Stimulated activated CD4-positive, alpha-beta T cell treated with anti-CD3 and anti-CD28 coated beads, Interleukin-4, amount 100 ng/mL, for 24 hours (primary cell): Measurements from ENCODE around the gene TEDC2.
"Not testable (repeated sequence)": the region's sequence is repeated elsewhere in the genome, so short reads cannot be mapped to it uniquely, and the experiment has no call there.

Experiments
- DNase-seq: peaks from one replicate; pipeline ENCODE4 v3.0.0-alpha.2; 2020

Gene TEDC2

DNA sequence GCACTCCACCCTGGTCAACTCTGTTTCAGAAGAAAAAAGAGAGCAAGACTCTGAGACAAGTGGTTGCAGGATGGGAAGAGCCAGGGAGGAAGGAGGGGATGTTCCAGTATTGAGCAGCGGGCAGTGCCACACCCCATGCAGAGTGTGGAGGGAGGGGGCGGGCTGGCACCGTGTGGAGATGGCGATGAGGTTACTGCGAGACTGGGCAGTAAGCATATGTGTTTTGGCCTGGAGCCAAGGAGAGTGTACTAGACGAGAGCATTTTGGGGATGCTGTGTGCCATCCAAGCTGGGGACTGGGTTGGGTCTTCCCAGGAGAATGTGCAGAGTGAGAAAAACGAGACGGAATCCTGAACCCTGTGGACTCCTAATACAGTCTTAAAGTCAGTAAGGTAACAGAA lies 18.4 kb downstream of the TEDC2 start:
- DNase-seq = no peak

DNA sequence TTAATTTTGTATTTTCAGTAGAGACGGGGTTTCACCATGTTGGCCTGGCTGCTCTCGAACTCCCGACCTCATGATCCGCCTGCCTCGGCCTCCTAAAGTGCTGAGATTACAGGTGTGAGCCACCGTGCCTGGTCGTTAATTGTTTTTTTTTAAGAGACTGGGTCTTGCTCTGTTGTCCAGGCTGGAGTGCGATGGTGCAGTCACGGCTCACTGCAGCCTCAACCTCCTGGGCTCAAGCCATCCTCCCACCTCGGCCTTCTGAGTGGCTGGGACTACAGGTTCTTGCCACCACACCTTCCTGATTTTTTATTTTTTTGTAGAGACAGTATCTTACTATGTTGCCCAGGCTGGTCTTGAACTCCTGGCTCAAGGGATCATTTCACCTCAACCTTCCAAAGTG lies 20.1 kb downstream of the TEDC2 start:
- not testable (repeated sequence) for DNase-seq

DNA sequence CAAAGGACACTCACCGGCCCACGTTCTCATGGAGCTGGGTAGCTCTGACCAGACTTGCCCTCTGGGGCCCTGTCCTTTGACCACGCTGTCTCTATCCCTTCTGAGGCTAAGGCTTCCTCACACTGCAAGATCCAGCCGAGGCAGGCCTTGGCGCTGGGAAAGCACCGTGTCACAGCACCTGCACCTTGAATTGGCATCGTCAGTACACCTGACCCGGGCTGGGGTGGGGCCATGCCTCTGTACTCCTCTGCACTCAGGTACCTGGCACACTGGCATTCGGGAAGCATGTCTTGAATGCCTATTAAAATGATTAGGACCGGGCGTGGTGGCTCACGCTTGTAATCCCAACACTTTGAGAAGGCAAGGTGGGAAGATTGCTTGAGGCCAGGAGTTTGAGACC lies 21.0 kb downstream of the TEDC2 start:
- no peak for DNase-seq

DNA sequence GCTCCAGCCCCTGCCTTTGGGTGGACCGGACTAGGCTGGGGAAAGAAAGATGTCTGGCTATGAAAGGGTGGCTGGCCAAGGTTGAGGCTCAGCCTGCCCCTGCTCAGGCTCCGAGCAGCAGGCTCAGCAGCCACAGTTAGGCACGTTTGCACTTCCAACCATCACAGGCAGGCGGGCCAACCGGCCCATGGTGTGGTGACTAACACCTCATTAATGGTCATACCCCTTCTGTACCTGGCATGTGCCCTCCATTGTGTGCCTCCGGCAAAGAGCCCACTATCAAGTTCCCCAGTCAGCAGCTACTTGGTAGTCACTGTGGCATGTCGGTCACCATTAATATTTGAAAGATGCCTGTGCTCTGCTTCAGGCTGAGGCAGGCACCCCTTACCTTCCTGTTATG lies 21.8 kb downstream of the TEDC2 start:
- DNase-seq = no peak

DNA sequence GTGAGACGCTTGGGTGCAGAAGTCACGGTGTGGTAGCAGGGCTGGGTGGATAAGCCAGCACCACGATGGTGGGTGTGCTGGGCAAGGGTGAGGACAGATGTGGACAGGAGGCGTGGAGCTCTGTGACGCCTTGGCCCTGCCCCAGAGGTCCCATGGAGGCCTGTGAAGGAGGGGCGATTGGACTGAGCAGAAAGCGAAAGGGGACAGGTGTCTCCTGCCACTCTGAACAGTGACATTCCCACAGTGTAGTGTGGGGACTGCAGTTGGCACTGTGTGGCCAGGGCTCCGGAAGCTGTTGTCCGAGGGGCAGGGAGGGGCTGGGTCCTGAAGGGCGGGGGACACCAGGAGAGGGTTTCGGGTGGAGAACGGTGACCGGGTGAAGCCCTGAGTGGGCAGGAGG lies 22.3 kb downstream of the TEDC2 start:
- no peak for DNase-seq

DNA sequence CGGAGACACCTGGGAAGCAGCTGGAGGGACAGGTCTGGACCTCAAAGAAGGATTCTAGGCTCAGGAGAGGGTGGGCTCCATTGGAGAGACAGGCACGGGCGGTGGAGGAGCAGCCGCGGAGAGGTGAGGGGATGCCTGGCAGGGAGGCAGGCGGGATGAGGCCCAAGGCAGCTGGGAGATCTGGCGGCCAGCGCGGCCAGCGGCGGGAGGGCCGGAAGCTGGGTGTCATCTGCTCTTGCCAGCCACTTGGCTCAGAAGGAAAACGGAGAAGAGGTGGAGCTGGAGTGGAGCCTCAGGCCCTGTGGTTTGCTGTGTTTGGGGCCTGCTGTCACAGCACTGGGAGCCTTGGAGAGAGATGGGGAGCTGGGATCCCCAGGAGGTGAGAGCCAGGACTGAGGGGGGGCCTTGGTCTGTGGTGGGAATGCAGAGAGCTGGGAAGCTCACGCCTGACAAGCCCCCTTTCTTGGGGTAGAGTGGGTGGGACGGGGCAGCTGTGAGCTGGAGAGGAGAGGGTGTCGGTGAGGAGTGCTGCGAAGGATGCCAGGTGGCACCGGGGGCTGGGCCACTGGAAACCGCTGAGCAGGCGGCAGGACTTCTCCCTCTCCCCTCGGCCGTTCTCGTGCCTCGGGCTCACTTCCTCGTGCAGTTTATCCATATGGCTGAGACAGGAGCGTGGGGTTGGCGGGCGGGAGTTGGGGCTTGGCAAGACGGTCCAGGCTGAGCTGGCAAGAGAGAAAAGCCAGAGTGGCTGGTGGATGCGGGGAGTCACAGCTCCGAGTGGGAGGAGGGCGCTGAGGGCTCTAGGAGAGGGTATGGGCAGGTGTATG lies 23.0 kb downstream of the TEDC2 start:
- DNase-seq = no peak

DNA sequence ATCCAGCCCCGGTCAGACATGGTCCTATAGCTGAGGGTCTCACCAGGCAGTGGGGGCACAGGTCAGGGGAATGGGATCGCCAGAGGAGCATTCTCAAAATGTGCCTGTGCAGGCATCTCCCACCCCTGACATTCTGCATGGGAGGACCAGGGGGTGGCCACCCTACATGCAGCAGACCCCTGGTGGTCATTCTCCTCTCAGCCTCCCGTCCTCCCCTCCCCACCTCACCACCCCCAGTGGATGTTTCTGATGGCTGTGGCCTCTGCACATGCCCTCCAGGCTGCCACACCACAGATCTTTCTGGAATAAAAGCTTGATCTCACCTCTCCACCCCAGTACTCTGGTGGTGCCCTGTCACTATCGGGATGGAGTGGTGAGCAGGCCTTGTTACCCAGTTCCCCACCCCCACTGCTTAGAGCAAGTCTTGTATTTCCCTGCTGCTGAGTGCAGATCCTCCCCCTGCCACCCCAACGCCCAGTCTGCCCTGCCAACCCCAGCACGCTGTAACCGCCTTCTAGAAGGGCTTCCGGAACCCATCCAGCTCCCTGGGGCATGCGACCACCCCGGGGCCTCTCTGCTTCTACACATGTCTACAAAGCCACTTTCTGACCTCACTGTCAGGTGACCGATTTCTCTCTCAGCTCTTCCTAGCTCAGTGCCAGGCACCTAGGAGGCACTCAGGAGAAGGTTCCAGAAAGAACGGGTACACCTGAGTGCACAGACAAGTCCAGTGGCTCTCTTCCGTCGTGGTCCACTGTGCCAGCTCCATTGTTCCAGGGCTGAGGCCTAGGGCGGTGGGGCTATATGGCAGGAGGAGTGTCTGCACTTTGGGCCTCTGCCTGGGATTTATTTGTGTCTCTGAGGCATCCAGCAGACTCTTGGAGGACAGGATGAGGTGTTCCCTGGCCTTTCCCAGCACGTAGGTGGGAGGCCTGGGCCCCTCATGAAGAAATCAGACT lies 24.3 kb downstream of the TEDC2 start:
- no peak for DNase-seq

DNA sequence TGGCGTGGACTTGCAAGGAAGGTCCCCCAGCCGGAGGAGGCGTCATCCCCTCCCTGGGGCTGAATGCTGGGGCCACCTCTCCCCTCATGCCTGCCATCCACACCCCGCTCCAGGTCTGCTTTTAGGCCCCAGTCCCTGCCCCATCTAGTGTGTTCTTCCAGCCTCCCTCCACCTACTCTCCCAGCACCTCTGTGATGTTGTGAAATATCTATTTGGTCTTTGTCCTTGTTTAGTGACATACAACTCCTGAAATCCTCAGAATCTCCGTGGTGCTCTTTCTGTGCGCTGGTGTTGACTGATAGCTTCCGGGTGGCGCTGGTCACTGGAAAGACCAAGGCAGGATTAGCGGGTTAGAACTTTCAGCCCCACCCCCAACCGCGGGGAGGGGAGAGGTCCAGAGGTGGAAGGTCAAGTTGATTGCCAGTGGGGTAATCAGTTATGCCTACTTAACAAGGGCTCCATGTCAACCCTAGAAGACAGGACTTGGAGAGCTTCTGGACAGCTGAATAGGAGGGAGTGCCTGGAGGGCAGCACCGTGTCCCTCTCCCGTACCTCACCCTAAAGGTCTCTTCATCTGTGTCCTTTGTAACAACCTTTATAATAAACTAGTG lies 25.1 kb downstream of the TEDC2 start:
- no peak for DNase-seq

DNA sequence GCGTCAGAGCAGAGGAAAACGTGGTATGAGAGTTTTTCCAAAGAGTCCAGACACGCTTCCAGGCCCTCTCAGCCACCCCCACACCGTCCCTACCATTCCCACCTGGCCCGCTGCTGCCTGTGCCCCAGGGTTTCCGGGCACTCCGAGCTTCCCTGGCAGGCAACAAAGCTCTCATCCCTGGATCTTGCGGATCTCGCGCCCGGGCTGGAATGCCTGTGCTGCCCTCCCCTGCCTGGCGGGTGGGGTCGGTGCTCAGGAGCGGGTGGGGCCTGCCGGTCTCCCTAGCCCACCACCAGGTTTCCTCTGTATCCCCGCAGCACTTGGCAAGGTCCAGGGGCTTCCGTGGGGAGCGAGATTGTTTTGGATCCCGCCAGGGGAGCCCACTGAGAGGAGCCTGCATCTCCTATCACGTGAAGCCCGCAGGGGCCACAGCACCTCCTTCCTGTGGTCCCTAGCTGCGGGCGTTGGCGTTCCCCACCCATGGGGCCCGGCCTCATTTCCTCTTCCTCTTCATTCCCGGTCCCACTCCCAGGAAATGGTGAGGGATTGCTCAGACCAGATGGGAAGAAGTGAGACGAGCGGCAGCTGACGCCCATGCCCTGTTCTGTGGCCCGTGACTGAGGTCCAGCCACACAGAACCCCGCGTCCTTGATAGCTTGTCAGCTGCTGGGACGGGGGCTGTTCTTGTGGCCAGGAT lies 26.1 kb downstream of the TEDC2 start:
- no peak for DNase-seq

DNA sequence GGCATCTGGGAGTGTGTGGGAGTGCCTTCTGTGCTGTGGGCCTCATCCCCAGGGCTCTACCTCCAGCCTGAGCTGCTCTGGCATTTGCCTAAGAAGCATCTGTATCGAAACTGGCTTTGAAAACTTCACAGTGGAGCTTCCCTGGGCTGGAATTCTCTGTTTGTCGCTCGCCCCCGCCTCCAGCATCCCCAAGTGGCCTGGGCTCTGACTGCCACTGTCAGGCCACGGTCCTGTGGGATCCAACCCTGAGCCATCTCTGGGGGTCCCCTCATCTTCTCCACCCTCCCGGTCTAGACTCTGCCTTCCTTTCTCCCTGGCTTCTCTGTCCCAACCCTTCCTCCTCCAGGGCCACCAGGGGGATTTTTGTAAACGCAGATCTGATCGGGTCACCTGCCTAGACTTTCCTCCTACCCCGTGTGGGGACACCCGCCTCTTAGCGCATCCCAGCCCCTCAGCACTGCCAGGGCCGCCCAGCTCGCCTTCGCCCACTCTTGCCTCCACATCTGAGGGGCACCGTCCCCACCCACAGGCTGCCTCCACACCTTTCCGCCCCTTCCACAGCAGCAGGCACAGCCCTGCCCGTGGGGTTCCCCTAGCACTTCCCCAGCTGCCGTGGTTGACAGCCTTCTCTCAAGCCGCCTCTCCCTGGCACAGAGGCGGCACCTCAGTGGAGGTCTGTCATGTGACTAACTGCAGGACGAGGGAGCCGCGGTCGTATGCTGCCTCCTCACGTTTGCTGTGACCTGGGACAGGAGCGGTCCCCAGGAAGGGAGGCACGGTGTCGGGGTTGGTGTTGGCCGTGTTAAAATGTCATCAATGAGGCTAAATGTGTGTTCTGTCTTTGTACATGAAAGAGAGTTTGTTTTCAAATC lies 27.0 kb downstream of the TEDC2 start:
- peak; percentile 78 for DNase-seq

DNA sequence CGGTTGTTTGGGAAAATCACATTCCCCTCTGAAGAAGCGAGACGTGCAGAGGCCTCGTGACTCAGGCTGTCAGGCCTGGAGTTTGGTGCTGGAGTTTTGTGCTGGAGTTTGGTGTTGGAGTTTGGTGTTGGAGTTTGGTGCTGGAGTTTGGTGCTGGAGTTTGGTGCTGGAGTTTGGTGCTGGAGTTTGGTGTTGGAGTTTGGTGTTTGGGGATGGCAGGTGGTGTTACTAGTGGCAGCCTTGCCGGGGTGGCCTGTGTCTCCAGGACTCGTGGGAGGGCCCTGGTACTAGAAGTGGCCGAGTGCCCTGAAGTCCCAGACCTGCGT lies 27.6 kb downstream of the TEDC2 start:
- DNase-seq = no peak

DNA sequence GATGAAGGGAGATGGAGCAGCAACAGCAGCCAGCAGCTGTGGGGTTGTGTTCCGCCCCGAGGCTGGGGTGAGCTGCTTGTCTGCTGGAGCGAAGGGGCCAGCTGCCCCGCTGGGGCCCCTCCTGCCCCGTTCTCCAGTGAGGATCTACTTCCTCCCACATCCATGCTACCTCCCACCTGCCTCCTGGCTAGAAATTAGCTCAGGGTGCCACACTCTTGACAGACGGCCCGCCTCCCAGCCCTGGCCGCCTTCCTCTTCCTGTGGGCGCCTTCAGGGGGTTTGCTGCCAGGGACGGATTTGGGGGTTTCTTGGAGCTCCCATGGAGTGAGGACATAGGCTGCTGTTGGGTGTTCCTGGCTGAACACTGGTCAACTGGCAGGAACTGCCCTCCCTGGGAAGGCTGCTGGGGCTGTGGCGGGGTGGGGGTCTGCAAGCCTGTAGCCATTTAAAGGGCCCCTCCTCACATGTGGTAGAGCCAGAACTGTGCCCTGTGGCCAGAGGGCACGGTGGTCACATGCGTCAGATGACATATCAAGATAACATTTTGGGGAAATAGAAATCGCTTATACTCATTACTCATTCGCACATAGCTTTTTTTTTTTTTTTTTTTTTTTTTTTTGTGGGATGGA lies 28.1 kb downstream of the TEDC2 start:
- no peak for DNase-seq

DNA sequence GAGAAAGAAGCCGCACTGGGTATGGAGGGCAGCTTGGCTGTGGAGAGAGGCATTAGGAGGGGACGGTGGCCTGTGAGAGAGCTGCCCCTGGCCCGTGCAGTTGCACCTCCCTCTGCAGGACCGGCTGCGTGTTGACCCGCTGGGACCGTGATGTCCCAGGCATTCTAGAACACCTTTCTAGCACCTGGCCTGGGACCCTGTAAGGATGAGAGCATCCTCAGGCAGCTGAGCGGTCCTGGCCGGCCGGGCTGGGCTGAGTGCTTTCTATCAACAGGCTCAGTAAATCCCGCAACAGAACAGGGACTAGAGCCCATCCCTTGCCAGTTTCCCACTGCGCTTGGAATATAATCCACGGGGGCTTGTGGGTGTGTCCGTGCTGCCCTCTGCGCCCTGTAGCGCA lies 29.7 kb downstream of the TEDC2 start:
- DNase-seq = no peak

DNA sequence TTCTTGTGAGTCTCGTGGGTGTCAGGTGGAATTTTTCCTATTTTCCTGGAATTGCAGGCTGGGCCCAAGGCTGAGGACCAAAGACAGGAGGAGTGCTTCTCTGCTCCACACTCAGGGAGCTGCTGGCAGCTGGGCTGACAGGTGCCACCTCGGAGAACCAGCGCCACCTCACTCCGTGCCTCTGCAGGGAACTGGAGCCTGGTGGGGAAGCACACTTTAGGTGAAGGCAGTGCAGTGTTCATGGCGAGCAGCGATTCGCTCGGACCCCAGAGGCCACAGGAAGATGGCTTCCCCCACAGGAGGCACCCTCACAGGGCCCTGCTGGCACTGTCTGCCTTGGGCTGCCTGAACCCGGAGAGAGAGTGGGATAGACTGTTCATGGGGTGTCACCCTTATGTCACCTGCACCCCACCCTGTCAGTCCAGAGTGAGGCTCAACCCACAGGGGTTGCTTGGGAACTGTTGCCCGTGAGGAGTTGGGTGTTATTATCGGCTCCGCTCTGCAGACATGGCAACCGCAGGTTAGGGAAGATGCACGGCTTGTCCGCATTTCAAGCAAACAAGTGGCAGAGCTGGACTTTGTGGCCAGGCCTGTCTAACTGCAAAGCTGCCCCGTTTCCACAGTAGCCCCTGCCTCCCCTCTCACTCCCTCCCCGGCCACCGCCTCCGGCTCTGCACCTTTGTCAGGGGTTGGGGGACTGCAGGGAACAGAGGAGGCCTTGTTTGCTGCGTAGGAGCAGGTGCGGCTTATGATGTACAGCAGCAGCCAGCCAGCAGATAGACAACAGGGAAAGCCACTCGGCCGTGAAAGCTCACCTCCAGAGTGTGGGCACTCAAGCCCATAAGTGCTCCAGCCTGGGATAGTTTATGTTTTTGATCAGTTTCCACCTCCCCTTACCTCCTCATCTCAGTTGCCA lies 30.5 kb downstream of the TEDC2 start:
- no peak for DNase-seq

DNA sequence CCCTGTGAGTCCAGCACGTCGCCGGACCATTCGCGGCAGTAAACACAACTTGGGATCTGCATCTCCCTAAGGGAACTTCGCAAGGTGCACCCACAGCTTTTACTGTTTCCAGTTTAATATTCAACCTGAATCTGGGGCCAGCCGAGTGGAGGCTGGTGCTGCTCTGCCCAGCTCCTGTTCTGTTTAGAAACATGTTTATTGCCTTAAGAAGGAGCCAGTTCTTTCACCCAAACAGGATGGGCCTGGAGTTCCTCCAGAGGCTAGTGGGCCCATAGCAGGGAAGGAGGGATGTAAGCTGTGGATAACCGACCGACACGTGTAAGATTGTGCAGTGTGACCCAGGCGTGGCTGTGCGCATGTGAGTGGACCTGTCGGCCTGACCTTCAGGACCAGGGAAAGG lies 32.4 kb downstream of the TEDC2 start:
- DNase-seq = no peak

DNA sequence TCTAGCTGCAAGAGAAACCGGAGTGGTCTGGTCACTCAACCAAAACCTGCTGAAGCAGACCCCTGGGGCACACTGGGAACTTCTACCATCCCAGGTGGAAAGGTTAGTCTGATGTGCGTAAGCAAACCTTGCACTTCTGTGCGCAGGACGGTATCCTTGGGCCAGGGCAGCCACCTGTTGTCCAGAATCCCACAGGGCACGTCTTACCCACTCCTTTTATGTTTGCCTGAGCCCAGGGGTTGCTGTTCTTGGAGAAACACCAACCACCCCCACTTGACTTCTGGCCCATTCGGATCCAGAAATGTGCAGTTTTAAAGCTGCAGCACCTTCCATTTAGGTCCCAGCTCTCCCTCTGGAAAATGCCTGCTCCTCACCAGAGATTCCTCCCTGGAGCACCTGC lies 33.7 kb downstream of the TEDC2 start:
- DNase-seq = no peak

DNA sequence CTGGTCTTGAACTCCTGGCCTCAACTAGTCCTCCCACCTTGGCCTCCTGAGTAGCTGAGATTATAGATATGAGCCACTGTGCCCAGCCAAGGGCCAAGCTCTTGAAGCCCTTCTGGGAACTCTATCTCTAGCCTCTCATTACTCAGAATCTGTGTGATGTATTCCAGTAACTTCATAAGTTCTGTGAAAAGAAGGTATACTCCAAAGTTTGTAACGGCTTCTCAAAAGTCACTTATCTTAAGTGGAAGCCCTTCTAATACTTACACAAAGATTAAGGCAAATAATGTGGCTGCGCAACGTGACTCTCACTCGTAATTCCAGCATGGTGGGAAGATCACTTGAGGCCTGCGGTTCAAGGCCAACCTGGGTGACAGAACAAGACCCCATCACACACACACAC lies 34.7 kb downstream of the TEDC2 start:
- no peak for DNase-seq

DNA sequence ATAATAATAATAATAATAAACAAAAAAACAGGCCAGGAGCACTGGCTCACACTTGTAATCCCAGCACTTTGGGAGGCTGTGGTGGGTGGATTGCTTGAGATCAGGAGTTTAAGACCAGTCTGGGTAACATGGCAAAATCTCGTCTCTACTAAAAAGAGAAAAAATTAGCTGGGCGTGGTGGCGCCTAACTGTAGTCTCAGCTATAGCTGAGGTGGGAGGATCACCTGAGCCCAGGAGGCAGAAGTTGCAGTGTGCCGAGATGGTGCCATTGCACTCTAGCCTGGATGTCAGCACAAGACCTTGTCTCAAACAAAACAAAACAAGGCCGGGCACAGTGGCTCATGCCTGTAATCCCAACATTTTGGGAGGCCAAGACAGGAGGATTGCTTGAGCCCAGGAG lies 35.1 kb downstream of the TEDC2 start:
- DNase-seq = no peak

DNA sequence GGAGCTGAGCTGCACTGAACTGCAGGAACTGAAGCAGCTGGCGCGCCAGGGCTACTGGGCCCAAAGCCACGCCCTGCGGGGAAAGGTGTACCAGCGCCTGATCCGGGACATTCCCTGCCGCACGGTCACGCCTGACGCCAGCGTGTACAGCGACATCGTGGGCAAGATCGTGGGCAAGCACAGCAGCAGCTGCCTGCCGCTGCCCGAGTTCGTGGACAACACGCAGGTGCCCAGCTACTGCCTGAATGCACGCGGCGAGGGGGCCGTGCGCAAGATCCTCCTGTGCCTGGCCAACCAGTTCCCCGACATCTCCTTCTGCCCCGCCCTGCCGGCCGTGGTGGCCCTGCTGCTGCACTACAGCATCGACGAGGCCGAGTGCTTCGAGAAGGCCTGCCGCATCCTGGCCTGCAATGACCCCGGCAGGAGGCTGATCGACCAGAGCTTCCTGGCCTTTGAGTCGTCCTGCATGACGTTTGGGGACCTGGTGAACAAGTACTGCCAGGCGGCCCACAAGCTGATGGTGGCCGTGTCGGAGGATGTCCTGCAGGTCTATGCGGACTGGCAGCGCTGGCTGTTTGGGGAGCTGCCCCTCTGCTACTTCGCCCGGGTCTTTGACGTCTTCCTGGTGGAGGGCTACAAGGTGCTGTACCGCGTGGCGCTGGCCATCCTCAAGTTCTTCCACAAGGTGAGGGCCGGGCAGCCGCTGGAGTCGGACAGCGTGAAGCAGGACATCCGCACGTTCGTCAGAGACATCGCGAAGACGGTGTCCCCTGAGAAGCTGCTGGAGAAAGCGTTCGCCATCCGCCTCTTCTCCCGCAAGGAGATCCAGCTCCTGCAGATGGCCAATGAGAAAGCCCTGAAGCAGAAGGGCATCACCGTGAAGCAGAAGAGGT lies 36.6 kb downstream of the TEDC2 start:
- DNase-seq = no peak
